Coronary artery (tissue), 2 donors: Measurements from ENCODE around the gene PCDH12.

Experiments
- DNase-seq: peaks from one replicate; pipeline ENCODE4 v3.0.0-alpha.2; 2017; ENCODE audit warnings: low spot score
- H3K27ac ChIP-seq, 2 donors: fragments of 200-600 bp; sonication (generic); one replicate each; pipeline ENCODE4 v1.5.1; 2016 to 2019
- H3K4me3 ChIP-seq: fragments of 200-600 bp; sonication (generic); 2 replicates; pipeline ENCODE4 v1.5.1; 2016; ENCODE audit warnings: mild to moderate bottlenecking, moderate library complexity
- CTCF ChIP-seq: fragments of 200-600 bp; sonication (generic); IDR thresholded peaks from one replicate; pipeline ENCODE4 v1.5.1; 2019; ENCODE audit warnings: antibody characterized with exemption

The PCDH12 gene

GRCh38 chr5:141978389-141978788, 20.4 kb upstream of the PCDH12 start:
- TF ChIP-seq CTCF: no peak
- no peak overlapping the region for H3K27ac ChIP-seq

GRCh38 chr5:141976176-141976575, 18.2 kb upstream of the PCDH12 start:
- no peak overlapping the region for H3K4me3 ChIP-seq
- H3K27ac ChIP-seq: no peak overlapping the region
- DNase-seq: no peak
- TF ChIP-seq CTCF: no peak

More at GRCh38 chr5:141978389-141978788, 20.4 kb upstream of the PCDH12 start:
- H3K4me3 ChIP-seq: no peak overlapping the region
- no peak for DNase-seq

GRCh38 chr5:141973871-141974595, 16.0 kb upstream of the PCDH12 start:
- Histone ChIP-seq H3K27ac (no peak overlapping the region), H3K4me3 (no peak overlapping the region)
- DNase-seq: no peak
- TF ChIP-seq CTCF: no peak

- DNase-seq: no peak
- no peak for TF ChIP-seq CTCF
- Histone ChIP-seq H3K4me3 (peak overlapping the region; percentile 75), H3K27ac (peak overlapping the region; percentile 95 to 98)
Measured at GRCh38 chr5:141969783-141970771, 12.1 kb upstream of the PCDH12 start.

- peak; percentile 91 for TF ChIP-seq CTCF
- Histone ChIP-seq H3K27ac (peak within 1 kb of the TSS; percentile 95 to 98), H3K4me3 (peak within 1 kb of the TSS; percentile 75)
- DNase-seq: peak; percentile 95
Measured at GRCh38 chr5:141968914-141969608, 11.1 kb upstream of the PCDH12 start, which contains the start of gene RNF14. Gene RNF14 (plus strand): TSS chr5:141969105. CDS start chr5:141973589, 4,484 bp downstream.

GRCh38 chr5:141966963-141967333, 8.9 kb upstream of the PCDH12 start:
- H3K27ac ChIP-seq: no peak overlapping the region
- DNase-seq: no peak
- no peak overlapping the region for H3K4me3 ChIP-seq
- no peak for TF ChIP-seq CTCF
